GDM1 (cell line): ENCODE data around the gene ZG16B.

Experiments
- DNase-seq: peaks from one replicate; lab custom pipeline; 2025; lab: John Stamatoyannopoulos, UW

Gene ZG16B

GRCh38 chr16:2867987-2868789 lies 38.1 kb downstream of the ZG16B start:
- peak; percentile 91 for DNase-seq

GRCh38 chr16:2871926-2872325 lies 41.8 kb downstream of the ZG16B start:
- DNase-seq: no peak

DNA sequence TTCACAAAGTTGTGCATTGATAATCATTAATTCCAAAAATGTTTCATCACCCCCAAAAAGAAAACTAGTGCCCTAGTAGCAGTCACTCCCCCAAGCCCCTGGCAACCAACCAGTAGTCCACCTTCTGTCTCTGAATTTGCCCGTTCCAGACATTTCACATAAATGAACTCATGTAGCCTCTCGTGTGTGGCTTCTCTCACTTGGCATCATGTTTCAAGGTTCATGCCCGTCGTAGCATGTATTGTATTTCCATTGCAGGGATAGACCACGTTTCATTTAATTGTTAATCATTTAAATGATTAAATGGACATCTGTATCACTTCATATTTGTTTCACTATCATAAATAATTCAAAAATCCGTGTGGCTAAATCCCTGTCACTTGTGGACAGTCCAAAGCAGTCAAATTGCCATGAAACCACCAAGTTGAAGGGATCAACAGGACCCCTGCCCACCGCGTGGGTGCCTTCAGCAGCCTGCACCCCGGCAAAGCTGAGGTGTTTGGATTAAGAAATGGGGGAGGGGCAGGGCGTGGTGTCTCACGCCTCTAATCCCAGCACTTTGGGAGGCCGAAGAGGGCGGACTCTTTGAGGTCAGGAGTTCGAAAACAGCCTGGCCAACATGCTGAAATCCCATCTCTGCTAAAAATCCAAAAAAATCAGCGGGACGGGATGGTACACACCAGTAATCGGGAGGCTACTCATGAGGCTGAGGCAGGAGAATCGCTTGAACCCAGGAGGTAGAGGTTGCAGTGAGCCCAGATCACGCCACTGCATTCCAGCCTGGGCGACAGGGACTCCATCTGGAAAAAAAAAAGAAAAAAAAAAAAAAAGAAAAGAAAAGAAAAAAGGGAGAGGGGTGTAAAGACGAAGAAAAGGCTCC lies 44.2 kb downstream of the ZG16B start:
- no peak for DNase-seq

- peak; percentile 74 for DNase-seq
These were observed 44.8 kb downstream of the ZG16B start for GRCh38 chr16:2874912-2875362.

- DNase-seq: no peak
These were observed 49.9 kb downstream of the ZG16B start for GRCh38 chr16:2879854-2880508.
